Ramos (cell line): Measurements from ENCODE around the gene BRIP1.

Source experiments
- in situ Hi-C: fragments of 300-500 bp; cut with MboI; formaldehyde crosslinking; loops from one replicate; pipeline ENCODE4 v1.14.3; 2022; ENCODE audit warnings: low sequenced_read_pairs; ENCODE audit not compliant: unreplicated experiment

BRIP1 gene

GRCh38 chr17:61648587-61648986 is 214.7 kb downstream of the BRIP1 start:
- in situ Hi-C loops = loop anchor here (25.0 kb wide), 2 partner anchors 464 to 589 kb away; no protein-coding TSS in a partner anchor

GRCh38 chr17:61647047-61647446 is 216.3 kb downstream of the BRIP1 start:
- in situ Hi-C loops = loop anchor here (25.0 kb wide), 2 partner anchors 465 to 590 kb away; no protein-coding TSS in a partner anchor

GRCh38 chr17:61646482-61646881 is 216.8 kb downstream of the BRIP1 start:
- in situ Hi-C loops = loop anchor here (25.0 kb wide), 2 partner anchors 466 to 591 kb away; no protein-coding TSS in a partner anchor

- in situ Hi-C loops = loop anchor here (25.0 kb wide), 2 partner anchors 466 to 591 kb away; no protein-coding TSS in a partner anchor
Measured at GRCh38 chr17:61645920-61646319, 217.4 kb downstream of the BRIP1 start.

- in situ Hi-C loops = loop anchor here (25.0 kb wide), 2 partner anchors 467 to 592 kb away; no protein-coding TSS in a partner anchor
Measured at GRCh38 chr17:61644800-61645774, 218.2 kb downstream of the BRIP1 start.

- in situ Hi-C loops = loop anchor here (25.0 kb wide), 2 partner anchors 470 to 595 kb away; no protein-coding TSS in a partner anchor
Measured at GRCh38 chr17:61642768-61643167, 220.6 kb downstream of the BRIP1 start.

- in situ Hi-C loops = loop anchor here (25.0 kb wide), 2 partner anchors 471 to 596 kb away; no protein-coding TSS in a partner anchor
Measured at GRCh38 chr17:61641715-61642114, 221.6 kb downstream of the BRIP1 start.

GRCh38 chr17:61641084-61641483 is 222.2 kb downstream of the BRIP1 start:
- in situ Hi-C loops = loop anchor here (25.0 kb wide), 2 partner anchors 471 to 596 kb away; no protein-coding TSS in a partner anchor

GRCh38 chr17:61639818-61640217 is 223.5 kb downstream of the BRIP1 start:
- in situ Hi-C loops = loop anchor here (5.0 to 25.0 kb wide), 3 partner anchors 202 to 597 kb away; no protein-coding TSS in a partner anchor

- in situ Hi-C loops = loop anchor here (5.0 to 25.0 kb wide), 3 partner anchors 204 to 599 kb away; no protein-coding TSS in a partner anchor
Measured at GRCh38 chr17:61638087-61638486, 225.2 kb downstream of the BRIP1 start.

GRCh38 chr17:61635913-61636432 is 227.4 kb downstream of the BRIP1 start:
- in situ Hi-C loops = loop anchor here (5.0 to 25.0 kb wide), 3 partner anchors 206 to 601 kb away; no protein-coding TSS in a partner anchor

- in situ Hi-C loops = loop anchor here (5.0 to 25.0 kb wide), 3 partner anchors 207 to 602 kb away; no protein-coding TSS in a partner anchor
Measured at GRCh38 chr17:61634942-61635538, 228.3 kb downstream of the BRIP1 start.

GRCh38 chr17:61634011-61634539 is 229.3 kb downstream of the BRIP1 start:
- in situ Hi-C loops = loop anchor here (25.0 kb wide), 2 partner anchors 478 to 603 kb away; no protein-coding TSS in a partner anchor

- in situ Hi-C loops = loop anchor here (25.0 kb wide), 2 partner anchors 479 to 604 kb away; no protein-coding TSS in a partner anchor
Measured at GRCh38 chr17:61632826-61633225, 230.5 kb downstream of the BRIP1 start.

- in situ Hi-C loops = loop anchor here (25.0 kb wide), 2 partner anchors 481 to 606 kb away; no protein-coding TSS in a partner anchor
Measured at GRCh38 chr17:61631800-61632199, 231.5 kb downstream of the BRIP1 start.
